Measurements from ENCODE around the gene AIP.

The AIP gene

DNA sequence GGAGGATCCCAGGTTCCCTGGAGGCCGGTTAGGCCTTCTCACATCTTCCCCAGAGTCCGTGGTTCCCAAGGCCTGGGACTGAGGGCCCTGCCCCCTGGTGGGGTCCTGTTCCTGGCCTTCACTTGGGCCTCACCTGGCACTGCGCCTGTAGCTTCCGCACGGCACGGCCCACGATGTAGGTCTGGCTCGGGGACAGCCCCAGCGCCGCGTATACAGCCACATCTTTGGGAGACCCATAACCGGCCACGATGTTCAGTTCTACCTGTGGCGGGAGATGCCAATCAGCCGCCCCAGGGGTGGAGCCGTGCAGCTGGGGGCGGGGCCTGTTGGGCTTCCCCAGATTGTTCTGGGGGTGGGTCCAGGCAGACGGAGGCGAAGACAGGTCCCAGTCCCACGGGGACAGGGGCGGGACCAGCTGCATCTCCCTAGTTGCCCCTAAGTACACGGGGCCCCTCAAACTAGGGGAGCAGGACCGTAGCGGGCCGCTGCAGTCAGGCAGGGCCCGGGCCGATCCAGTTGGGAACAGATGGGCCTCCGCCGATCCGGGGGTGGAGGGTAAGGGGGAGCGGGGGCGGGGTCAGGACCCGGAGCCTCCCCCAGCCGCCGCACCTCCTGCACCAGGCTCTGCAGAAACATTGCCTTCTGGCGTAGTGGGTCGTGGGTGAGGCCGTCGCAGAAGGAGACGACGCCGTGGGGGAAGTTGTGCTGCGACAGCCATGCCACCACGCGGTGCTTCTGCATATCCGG is 10.1 kb downstream of the AIP start:
- no peak for DNase-seq (ENCODE audit: low read depth in 2 of 2, low spot score in 1 of 2)

DNA sequence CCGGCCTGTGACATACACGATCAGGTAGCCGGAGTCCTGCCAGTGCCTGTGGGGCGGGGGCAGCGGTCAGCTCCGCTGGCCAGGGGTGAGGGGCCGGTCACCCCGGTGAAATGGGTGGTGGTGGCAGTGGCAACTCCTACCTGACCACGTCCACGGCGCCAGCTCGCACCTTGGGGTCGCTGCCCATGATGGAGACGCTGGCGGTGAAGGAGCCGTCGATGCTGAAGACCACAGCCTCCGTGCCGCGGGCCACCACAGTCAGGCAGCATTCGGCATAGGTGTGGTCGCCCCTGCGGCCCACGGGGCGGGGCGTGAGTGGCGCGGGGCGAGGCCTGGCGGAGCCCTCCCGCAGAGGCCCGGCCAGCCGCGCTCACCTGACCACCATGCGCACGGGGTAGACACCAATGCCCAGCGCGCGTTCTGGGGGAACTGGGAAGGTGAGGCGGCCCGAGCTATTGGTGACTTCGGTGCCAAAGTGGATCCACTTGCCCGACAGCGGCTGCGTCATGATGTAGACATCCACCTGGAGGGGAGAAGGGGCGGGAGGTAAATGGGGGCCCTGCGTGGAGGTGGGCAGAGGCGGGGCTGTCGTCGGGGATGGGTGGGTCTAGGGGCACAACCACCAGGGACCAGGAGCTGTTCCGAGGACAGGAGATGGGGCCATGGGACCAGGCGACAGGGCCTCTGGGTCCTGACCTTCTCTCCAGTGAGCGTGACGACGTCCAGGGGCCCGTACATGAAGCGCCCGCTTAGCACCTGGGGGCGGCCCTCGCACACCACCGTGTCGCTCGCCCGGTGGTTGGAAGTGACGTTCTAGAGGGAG is 10.9 kb downstream of the AIP start:
- no peak for DNase-seq (ENCODE audit: low read depth in 2 of 2, low spot score in 1 of 2)

DNA sequence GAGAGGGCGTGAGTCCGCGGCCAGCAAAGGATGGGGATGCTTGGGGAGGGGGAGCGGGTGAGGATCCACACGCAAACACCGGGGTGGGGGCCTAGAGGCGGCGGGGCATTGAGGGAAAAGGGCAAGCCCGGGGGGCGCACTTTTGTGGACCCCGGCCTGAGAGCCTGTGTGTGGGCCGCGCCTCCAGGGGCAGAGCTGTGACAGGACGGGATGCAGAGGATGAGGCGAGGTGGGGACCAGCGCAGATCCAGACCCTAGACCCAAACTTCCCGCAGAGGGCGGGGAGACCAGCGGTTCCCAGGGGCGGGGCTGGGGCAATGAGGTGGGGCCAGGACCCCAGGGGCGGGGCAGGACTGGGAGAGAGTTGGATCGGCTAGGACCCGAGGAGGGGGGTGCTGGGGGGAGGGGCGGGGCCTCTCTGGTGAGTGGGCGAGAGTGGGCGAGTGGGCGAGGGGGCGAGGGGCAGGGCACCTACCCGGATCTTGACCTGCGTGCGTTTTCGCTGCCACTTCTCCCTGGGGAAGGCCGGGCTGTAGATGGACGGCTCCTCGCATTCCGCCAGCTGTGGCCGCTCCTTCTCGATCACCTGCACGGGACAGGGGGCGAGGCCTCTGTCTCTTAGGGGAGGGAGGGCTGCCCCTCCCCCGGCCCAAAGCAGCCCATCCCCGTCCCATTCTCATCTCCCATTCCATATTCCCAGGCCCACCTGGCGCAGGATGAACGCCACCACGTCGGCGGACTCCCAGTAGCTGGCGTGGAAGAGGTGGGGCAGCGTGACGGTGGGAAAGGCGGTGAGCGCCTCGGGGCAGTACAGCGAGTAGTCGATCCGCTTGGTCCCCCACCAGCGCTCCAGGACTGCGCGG is 11.8 kb downstream of the AIP start:
- no peak for DNase-seq (ENCODE audit: low read depth in 2 of 2, low spot score in 1 of 2)

DNA sequence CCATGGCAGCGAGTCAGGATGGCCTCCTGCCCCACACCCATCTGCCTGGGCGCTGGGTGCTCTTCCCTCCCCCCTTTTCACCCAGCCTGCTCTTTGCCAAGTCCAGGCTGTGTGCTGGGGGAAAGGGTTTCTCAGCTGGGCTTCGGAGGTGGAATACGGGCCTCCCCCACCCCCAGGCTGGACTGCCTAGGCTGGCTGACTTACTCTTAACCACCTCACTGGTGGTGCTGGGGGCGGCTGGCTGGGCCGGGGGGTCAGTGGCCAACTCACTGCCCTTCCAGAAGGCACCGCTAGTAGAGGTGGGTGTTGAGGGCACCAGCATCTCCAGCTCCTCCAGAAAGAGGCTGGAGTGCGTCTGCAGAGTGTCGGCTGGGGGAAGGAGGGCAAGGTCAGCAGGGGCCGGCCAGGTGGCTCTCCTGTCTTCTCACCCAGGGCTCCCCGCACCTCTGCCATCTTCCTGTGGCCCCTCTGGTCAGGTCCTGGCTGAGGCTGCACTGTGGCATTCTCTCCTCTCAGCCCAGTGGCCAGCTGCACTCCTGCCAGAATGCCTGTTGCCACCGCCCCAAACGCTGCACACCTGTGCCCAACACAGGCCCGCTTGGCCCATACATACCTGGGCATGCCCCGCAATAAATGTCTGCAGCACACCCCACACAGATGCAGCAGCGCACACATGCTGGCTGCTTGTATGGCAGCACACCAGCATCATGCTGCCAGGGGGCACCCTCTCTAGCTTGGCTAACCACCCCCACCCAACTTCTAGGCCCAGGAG is 12.6 kb downstream of the AIP start:
- no peak for DNase-seq (ENCODE audit: low read depth in 2 of 2, low spot score in 1 of 2)

DNA sequence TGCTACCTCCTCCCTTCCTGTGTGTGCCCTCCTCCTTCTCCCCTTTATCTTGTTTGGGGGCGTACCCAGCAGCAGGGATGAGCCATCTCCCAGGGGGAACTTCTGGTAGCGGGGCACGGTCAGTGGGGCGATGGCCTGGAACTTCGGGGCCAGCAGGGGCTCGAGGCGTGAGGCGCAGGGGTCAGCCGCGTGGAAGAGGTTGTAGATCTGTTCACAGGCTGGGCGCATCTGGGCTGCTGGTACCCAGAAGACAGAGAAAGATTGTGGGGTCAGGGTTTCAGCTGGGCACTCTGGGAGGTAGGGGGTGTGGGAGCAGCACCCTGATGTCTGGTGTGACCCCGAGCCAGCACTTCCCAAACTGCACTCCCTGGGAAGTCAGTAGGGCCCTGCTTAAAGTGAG is 13.3 kb downstream of the AIP start:
- no peak for DNase-seq (ENCODE audit: low read depth in 2 of 2, low spot score in 1 of 2)

DNA sequence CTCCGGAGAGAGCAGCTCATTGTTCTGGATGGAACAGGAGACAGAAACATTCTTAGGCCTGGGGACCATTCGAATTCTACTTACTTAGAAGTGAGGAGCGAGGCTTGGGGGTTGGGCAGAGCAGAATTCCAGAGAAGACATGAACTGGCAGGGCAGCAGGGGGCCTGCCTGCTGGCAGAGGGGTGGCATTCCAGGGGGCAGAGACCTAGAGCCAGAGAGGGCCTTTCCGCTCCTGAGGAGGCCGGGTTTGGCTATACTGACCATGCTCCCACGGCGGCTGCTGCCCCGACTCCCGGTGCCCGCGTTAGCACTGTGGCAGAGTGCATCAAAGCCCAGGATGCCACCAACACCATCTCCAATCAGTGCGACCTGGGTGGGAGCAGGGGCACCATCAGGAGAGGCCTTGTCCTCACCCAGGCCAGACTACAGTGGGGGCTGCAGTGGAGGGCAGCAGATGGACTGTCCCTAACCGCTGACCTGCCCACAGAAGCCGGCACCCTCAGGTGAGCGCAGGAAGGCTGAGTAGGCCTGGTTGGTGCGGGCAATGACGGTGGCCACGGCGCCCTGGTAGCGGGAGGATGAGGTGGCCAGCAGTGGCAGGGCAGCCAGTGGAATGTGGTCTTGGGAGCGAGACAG is 14.9 kb downstream of the AIP start:
- no peak for DNase-seq (ENCODE audit: low read depth in 2 of 2, low spot score in 1 of 2)

DNA sequence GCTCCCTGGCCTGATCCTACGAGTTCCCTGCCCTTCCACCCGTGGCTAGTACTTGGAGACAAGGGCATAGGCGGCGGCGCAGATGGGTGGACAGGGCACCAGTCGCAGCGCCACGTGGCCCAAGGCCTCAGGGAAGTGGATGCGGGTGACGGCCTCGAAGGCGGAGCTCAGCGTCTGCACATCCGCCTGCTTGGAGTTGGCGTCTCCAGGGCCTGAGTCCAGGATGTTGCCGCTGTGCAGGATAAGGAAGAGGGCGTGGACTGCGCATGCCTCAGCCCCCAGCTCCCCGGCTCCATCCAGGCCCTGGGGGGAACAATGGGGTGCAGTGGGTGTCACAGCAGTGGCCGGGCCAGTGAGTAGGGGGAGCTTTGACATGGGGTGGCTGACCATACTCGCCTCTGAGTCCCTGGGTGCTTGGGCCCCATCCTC is 15.7 kb downstream of the AIP start:
- DNase-seq (ENCODE audit: low read depth in 2 of 2, low spot score in 1 of 2) = no peak

DNA sequence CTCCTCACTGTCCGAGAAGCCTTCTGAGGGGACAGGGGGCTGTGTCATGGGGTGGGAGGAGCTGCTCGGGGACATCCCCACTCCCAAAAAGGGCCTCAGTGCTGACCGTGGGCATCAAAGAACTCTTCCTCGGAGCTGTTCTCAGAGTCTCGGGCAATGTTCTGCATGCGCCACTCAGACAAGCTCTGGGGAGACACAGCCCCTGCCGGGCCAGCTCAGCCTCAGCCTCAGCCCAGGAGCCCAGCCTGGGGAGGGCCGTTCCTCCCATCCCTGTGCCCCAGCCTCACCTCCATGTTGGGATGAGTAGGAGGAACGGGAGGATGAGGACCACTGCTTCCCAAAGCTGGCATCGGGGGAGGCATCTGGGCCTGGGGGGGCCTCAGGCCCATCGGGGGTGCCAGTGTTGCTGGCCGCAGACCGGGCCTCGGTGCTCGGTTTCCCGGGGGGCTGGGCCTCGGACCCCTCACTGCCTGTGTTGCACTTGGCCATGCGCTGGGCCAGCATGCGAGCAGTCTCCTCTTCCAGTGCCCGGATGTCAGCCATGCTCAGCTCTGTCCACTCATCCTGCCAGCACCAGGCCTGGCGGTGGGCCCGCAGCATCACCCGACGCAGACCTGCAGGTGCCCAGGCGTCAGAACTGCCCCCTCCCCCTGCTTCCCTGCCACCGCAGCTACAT is 17.1 kb downstream of the AIP start:
- DNase-seq (ENCODE audit: low read depth in 2 of 2, low spot score in 1 of 2) = no peak

DNA sequence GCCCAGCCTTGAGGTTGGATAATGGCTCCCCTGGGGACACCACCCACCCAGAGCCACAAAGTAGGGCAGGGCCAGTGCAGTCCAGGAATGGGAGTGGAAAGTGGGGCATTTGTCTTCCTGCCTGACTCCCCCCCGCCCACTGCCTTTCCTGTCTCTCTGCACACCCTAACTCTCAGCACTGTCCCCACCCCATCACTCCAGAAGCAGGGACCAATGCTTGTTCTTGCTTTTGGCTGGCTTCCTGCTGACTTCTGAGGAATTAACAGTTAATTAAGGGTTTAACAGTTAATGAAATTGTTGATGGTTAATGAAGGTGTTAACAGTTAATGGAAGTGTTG is 17.6 kb downstream of the AIP start:
- DNase-seq (ENCODE audit: low read depth in 2 of 2, low spot score in 1 of 2) = no peak

DNA sequence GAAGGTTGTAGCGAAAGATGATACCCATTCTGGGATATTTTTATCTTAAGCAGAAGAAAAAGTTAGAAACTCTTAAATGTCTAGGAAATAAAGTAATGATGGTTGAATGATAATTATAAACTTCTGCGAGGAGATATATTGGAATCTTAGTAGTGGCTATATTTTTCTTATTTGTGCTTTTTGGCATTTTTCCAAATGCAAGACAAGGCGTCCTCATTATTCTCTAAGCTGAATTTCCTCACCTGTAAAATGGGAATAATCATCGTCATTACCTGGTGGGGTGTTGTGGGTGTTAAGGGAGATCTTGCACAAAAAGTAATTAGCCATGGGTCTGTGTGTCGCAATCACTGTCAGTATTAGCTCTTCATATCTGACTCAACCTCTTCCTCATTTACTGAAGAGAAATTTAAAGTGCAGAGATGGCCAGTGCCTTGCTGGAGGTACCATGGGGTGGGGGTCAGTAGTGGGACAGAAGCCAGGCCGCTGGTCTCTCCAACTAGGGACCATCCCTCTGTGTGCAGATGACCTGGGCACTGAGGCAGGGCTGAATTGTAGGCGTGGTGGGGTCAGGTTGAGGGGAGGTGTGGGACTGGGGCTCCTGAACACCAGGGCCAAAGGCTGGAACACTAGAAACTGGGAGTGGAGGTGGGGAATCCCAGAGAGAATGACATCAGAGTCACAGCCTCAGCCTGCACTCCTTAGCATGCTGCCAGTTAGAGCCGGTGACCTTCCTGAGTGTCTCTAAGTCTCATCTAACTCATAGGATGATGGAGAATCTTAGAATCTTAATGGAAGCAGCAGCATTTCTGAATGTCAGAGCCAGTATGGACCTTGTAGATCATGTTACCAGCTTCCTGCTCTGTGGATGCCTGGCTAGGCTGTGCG is 18.2 kb downstream of the AIP start:
- DNase-seq (ENCODE audit: low read depth in 2 of 2, low spot score in 1 of 2) = no peak

DNA sequence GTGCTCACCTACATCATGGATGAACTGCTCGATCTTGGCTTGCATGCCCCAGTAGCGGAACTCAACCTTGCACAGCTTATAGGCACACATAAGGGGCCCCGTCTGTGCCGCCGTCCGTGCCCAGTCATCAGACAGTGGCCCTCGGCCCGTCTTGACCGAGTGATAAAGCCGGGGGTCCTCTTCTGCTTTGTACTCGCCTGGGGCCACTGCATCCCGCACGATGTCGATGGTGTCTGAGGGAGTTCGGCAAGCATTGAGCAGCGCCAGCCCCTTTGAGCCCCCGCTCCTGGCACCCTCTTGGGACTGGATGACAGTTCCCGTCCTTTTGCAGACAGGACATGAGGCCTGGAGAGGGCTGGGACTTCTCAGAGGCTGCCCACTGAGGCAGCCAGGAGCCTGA is 19.0 kb downstream of the AIP start:
- DNase-seq (ENCODE audit: low read depth in 2 of 2, low spot score in 1 of 2) = no peak

DNA sequence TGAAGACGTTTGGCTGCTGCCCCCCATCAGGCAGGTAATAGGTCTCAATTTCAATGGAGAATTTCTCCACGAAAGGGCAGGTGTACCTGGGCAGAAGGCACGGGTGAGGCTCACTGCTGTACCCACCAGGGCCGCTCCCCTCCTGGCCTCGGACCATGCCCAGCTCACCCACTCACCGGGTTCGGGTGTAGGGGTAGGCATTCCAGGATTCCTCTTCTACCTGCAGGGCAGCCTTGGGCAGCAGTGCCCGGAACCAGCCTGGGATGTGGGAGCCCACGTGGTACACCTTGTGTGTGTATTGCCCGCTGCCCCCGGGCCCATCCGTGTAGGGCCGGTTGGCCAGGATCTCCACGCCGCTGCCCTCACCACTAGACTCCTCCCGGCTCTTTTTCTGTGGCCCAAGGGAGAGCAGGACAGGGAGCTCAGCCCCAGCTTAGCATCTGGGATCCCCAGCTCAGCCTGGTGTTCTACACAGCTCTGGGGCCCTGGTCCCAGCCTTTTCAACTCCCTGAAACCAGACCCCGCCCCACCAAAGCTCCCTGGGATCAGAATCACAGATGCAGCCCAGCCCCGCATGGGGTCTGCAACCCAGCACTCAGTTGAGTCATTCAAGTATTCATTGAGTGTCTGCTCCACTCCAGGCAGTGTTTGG is 19.6 kb downstream of the AIP start:
- no peak for DNase-seq (ENCODE audit: low read depth in 2 of 2, low spot score in 1 of 2)

DNA sequence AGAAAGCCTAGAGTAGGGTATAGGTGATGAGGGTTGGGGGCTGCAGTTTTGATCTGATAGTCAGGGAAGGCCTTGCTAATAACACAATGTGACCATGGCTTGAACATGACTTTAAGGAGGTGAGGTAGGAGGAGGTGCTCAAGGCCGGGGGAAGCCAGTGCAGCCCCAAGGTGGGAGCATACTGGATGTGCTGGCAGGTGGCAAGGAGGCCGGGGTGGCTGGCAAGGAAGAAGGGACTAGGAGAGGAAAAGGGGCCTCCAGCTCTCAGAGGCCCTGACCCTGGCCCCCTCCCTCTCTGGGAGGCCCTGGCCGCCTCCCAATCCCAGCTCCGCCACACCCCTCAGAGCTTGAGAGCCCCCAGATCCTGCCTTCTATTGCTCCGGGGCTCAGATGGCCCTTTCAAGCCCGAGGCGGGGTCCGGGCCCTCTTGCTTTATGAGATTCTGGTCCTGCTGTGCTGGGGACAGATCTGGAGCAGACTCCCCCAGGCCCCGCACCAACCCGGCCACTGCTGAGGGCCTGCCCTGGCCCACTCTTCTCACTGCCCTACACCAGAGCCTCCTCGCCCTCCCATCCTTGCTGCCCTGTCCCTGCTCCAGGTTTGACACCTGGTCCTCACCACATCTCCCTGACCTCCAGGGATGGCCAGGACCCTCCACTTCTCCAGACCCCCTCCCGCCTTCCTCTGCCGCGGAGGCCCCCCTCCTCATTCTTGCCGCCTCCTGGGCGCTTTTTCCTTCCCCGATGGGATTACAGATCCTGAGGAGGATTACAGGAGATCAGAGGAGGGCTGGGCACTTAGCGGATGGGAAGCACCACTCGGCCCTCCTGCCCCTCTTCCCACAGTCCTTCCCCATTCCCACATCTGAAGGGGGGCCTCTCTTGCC is 20.5 kb downstream of the AIP start:
- DNase-seq (ENCODE audit: low read depth in 2 of 2, low spot score in 1 of 2) = no peak

DNA sequence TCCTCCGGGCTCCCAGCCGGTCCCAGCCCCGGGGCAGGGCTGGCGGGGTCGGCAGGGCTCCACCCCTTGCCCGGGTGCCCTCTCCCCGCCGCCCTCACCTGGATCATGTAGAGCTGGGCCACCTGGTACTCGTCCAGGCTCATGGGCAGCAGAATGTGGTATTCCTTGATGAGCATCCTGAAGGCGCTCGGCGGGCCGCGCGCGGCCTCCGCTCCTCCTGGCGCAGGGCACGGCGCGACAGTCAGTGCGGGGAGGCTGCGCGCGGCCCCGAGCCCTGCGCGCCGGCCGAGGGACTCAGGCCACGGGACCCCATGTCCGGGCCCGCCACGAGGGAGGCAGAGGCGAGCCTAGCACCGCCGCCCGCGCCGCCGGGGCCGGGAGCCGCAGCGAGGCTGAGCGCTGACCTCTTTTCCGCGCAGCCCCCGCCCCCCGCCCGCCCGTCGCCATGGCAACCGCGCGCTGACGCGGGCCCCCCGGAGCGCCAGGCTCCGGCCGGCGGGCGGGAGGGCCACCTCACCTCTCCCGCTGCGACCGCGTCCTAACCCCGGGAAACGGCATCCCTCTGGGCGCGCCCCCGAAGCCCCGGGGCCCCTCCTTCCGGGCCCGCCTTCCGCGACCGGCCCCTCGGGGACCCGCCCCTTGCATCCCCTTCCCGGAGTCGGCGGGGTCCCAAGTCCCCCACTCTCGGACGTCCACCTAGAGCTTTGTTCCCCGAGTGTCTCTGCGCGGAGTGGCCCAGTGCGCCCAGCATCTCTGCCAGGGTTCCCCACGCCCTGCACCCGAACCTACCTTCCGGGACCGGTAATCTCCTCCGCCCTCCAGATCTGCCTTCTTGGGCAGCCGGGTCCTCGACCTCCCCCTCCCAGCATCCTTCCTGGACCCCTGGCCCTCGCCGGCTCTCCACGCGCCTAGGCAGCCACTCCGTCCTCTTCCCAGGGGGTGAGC is 21.5 kb downstream of the AIP start:
- no peak for DNase-seq (ENCODE audit: low read depth in 2 of 2, low spot score in 1 of 2)

DNA sequence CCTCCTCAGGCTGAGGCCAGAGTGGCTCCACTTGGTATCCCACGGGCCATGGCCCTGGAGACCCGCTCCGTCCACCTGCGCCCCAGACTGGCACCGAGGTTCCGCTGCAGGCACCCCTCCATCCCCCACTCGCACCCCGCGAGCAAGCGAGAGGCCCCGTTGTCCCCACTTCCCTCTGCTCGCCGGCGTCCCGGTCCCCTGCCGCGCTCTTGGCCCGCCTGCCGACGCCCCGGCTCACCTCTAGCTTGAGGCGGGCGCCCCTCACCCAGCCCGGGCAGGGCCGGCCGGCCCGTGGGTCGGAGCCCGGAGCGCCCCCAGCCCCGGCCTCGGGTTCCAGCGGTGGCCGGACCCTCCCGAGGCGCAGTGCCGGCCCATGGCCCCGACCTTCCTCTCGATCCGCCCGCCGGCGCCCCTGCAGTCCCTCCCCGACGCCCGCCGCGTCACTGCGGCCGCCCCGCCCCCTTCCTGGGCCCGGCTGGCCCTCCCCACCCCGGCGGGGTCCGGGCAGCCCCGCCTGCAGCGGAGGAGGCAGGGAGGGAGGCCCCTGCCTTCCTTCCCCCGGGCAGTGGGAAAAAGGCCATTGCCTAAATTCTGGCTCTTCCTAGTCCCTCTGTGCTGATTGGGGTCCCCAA is 22.2 kb downstream of the AIP start, which contains the start of gene PITPNM1:
Gene PITPNM1, minus strand, starts transcription at position 414 of the 632 bp plus-strand sequence. CDS start 1,183 bp downstream, outside the sequence.
- peak in 1 of 2 donors; percentile 47 for DNase-seq (ENCODE audit: low read depth in 2 of 2, low spot score in 1 of 2)

Data from stimulated activated CD8-positive, alpha-beta memory T cell treated with anti-CD3 and anti-CD28 coated beads, Interleukin-4, amount 100 ng/mL, for 4 hours (primary cell).